Glomerular endothelial cell (primary cell): ENCODE measurements around the gene HLF. TPM values are rescaled to one million over a fixed set of nuclear protein-coding genes. Genes with fewer than 3 reads are reported as not detected.

Experiments used
- DNase-seq: peaks from one replicate; pipeline ENCODE4 v3.0.0-alpha.2; 2011; ENCODE audit warnings: low read depth, low spot score; ENCODE audit errors: extremely low read depth
- total RNA-seq: library from RNA; depleted of rRNA; stranded (reverse); fragments of >200 nt; gene quantifications from 2 replicates; pipeline ENCODE4 v1.2.3, GENCODE V29; 2015

HLF gene
- total RNA-seq, 1 donor from 2014 or later: not detected

DNA sequence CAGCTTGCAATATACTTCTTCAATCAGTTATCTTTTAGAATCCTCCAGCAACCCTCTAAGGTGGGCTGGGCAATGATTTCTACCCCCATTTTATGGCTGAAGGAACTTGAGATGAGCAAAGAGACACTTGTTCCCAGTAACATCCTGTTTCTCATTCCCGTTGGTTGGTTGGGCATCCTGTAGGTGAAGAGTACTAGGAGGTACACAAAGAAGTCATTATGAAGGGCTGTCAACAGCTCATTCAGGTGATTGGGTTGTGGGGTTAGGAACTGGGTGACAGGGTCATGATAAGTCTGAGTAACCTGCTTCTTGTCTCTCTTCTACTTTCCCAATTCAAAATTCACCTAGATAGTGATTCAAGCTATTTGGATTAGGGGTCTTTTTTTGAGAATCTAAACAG, 80.4 kb downstream of the HLF start:
- DNase-seq: no peak

DNA sequence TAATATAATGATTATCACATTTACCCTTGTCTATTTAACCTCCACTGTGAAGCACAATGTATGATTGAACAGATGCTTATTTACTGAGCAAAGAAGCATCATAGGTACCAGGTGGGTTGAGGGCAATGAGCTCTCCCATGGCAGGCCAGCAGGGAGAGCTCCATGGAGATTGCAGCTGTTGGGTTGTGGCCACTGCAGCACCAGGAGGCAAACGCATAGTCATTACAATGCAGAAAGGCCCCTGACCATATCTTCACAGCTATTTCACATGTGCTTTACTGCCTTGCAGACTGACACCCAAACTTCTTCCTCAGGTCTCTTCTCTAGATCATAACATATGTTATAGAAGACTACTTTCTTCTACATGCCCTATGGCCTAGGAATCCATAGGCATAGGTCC, 81.9 kb downstream of the HLF start:
- DNase-seq: no peak

DNA sequence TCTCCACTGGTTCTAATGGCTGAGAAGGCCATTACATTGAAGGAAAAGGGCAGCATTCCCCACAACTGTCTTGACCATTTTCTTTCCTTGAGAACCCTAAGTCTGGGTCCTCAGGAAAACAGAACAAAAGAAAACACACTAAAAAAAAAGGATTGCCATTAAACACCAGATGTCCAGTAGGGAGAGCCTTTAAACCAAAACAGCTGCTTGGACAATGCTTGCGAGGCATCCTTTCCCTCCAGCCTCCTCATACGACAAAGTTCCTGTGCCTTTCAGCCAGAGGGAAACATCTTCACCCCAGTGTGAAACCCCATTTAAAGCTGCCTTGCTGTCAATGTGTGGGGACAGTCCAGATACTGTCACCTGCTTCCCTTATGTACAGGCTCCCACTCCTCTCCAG, 82.6 kb downstream of the HLF start:
- no peak for DNase-seq

DNA sequence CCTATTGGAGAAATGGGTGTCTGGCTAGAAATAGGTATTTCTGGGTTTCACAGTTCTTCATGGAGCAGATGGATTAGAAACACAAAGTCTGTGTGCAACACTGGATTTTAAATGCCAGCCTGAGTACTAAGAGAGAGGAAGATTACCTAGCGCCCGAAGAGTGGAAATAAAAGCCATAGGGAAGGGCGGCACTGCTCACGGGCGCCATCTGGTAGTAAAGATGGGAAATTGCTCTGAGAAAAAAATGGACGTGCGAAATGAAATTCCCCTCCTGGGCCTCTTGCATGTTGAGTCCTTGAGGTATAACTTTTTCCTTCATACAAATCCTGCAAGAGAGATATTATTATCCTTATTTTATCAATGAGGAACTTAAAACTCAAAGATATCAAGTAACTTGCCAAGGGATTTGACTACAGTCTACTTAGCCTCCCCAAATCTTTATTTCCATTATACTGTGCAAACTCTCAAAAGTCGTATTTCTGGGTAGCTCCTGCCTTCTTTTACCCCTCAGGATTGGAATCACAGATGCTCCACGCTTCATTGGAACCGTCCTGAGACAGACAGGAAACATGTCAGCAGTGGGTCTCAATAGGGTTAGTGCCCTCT, 84.1 kb downstream of the HLF start:
- no peak for DNase-seq

DNA sequence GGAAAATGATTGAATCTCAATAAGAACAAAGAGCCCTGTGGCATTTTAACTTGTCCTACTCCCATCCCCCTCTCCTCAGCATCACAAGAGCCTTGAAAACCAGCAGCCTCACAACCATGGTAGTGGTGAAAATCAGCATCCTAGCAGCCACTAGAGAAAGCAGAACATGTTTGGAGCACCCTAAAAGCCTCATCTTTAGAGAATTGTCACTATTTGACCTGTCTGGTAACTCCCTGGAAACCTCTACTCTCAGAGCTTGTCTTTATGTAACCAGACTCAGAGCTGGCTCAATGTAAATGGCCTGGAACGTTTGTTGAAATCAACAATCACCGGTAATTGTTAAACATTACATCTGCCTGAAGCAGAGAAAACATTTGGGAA, 86.1 kb downstream of the HLF start:
- no peak for DNase-seq

DNA sequence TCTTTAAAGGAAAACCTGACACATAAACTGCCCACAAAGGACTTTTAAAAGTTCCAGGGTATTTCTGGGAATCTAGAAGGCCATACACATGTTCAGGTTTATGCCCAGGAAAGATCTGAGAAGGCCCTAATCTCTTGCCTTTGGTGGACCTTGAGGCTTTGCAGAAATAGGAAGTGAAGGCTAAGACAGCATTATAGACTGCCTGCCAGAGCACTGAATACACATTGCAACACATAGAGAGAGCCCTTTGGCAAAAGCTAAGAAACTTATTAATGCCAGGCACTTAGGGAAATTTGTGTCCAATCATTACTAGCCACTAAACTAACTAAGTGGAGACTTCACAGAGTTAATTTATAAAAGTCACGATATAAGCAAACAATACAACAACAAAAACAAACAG, 86.5 kb downstream of the HLF start:
- DNase-seq: no peak

DNA sequence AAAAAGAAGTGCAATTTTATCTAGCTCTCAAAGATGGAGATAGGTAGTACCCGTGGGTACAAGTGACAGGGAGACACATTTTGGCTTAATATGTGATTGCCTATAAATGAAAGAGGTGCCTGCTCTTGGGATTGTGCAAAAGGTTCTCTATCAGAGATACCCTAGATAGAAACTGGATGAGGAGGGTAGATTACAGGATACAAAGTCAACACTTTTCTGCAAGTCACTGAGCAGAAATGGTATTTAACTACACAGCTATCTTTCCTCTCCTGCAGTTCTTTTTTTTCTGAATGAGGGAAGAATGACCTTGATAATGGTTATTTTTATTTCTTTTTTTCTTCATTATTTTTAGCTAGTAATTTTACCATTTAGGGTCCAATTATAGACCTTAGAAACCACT, 89.2 kb downstream of the HLF start:
- no peak for DNase-seq

DNA sequence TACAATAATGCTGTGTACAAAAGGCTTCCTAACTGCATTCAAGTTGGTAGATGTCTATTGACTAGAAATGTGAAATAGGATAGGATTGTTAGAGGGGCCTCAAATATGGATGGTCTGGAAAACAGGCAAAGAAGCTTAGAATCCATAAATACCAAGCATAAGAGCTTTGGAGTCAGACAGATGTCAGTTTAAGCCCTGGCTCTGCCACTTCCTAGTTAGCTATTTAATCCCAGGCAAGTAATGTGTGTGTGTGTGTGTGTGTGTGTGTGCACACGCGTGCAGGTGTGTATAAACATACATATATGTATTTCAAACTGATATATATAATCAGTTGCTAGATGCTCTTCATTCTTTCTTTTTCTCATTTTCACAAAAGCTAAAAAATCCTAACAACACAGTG, 90.2 kb downstream of the HLF start:
- DNase-seq: no peak

DNA sequence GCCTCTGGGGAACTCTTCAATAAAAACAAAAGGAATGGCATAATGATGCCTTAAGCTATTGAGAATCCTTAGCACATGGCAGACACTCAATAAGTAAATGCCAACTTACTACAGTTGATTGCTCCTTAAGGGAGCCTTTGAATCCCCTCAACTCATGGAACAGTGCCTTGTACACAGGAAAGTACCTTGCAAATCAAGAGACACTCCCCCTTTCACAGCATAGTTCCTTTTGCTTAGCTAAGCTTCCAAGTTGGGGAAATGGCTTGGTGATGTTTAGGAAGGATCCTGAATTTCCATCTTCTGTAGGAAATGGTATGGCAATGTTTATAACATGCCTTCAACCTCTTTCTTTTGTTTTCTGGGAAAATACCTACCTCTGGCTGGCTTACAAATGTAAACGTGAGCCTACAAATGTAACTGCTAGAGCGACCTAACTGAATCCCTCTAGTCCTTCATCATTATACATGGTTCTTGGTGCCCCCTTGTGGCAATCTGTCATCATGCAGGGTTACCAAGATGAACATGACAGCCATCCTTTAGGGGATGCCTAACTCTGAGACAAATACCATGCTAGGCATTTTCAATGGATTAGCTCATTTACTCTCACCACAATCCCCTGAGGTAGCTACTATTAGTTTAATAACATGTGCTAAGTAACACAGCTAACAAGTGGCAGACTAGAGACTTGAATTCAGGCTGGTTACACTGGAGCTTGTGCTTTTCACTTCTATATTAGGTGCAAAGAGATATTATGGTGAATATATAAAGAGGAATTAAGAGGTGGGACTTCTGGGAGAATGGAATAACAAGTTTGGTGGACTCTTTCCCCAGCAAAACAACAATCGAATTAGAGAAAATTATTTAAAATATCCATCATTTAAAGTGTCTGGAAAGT, 91.9 kb downstream of the HLF start:
- peak; percentile 51 for DNase-seq

DNA sequence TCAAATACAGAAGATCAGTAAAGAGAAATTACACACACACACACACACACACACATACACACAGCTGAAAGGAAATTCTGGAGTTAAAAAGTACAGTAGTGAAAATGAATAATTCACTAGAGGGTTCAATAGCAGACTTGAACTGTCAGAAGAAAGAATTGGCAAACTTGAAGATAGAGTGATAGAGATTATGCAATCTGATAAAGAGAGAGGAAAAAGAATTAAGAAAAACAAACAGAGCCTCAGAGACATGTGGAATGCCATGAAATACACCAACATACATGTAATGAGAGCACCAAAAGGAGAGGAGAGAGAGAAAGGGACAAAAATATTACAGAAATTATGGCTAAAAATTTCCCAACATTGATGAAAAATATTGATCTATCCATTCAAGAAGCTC, 96.2 kb downstream of the HLF start:
- DNase-seq: no peak

DNA sequence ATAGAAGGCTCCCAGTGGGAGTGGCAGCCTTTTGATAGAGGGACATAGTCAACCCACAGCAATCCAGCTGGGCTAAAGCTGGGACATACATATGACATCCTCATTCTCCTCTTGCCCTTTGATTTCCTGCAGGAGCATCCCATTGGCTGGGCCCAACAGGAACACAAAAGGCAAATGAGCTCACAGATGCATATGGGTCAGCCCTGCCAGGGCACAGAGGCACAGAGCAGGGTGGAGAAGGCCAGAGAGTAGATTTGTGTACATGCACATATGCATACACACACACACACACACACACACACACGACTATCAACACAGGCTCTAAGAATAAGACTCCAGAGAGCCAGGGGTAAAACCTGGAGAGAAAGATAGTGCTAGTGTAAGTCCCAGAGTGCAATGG, 98.3 kb downstream of the HLF start:
- no peak for DNase-seq

DNA sequence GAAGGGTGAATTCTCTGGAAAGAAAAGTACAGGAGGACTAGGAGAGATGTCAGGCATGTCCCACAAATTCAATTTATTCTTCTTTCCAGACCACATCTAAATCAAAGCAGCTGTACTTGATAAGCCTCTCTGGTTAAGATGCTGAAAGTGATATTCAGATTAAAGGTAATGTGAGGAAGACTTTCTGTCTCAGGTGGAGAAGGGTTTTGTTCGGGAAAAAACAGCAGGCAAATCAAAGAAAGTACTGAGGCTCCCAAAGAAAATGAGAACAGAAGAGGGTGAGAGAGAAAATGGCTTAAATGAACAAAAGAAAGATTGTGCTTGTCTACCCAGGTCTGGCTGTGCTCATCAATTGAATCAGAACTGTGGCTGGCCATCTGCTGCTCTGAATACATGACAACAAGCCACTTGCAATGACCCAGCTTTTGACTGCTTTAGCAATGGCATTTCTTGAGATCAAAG, 101.3 kb downstream of the HLF start:
- DNase-seq: no peak

DNA sequence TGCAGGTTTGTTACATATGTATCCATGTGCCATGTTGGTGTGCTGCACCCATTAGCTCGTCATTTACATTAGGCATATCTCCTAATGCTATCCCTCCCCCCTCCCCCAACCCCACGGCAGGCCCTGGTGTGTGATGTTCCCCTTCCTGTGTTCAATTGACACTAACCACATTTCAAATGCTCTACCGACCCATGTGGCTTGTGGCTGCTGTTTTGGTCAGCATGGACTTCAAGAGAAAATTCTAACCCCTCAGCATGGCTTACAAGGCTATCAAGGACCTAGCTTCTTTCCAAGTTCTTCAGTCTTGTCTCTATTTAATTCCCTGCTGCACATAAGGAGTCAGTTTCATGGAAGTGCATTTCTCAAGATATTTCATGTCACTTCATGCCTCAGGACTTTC, 103.9 kb downstream of the HLF start:
- DNase-seq: no peak

Other genes starting within 250 kb of the HLF start
- gene MMD, start 156.9 kb downstream of the HLF start, total RNA-seq: 12.0 and 13.1 TPM in 2 replicates
- gene SMIM36, start 246.5 kb downstream of the HLF start, total RNA-seq: not detected in 2 replicates